ENCODE data around the gene LMBR1. TPM values are rescaled to one million over a fixed set of nuclear protein-coding genes. Genes with fewer than 3 reads are reported as not detected.

The LMBR1 gene
- polyA plus RNA-seq, 1 experiment: 5.3 TPM

DNA sequence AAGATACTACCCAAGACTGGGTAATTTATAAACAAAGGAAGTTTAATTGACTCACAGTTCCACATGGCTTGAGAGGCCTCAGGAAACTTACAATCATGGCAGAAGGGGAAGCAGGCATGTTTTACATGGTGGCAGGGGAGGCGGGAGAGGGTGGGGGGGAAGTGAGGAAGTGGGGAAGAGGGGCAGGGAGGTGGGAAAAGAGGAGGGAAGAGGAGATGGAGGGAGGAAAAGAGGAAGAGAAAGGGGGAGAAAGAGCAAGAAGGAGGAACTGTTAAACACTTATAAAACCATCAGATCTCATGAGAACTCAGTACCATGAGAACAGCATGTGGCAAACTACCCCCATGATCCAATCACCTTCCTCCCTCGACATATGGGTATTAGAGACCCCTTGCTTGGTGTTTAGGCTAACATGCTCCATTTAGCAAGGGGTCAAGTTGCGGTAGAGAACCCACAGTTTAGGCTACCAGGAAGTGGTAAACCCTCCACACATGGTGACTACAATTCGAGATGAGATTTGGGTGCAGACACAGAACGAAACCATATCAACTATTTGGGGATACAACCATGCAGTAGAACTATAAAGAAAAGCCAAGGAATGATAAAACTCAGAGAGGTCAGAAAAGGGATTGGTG is 3.5 kb upstream of the LMBR1 start:
- H3K4me3 ChIP-seq (ENCODE audit: low read depth, low read length): no peak overlapping the region
- H3K36me3 ChIP-seq (ENCODE audit: control insufficient read depth, insufficient read depth, low read length): no peaks in the 10 kb centered on the region
- peaks cover 2% of the 10 kb centered on the region for H3K27me3 ChIP-seq (ENCODE audit: control insufficient read depth, insufficient read depth, low read length)
- TF ChIP-seq, protein P1, sequence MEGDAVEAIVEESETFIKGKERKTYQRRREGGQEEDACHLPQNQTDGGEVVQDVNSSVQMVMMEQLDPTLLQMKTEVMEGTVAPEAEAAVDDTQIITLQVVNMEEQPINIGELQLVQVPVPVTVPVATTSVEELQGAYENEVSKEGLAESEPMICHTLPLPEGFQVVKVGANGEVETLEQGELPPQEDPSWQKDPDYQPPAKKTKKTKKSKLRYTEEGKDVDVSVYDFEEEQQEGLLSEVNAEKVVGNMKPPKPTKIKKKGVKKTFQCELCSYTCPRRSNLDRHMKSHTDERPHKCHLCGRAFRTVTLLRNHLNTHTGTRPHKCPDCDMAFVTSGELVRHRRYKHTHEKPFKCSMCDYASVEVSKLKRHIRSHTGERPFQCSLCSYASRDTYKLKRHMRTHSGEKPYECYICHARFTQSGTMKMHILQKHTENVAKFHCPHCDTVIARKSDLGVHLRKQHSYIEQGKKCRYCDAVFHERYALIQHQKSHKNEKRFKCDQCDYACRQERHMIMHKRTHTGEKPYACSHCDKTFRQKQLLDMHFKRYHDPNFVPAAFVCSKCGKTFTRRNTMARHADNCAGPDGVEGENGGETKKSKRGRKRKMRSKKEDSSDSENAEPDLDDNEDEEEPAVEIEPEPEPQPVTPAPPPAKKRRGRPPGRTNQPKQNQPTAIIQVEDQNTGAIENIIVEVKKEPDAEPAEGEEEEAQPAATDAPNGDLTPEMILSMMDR (IDR thresholded peaks at IDR 0.05; ENCODE audit: insufficient read depth, low read depth, low read length): no peak
- CTCF ChIA-PET: no interaction called here
- DNase-seq (ENCODE audit: low read depth): no peak
- POLR2A ChIA-PET: no interaction called here

DNA sequence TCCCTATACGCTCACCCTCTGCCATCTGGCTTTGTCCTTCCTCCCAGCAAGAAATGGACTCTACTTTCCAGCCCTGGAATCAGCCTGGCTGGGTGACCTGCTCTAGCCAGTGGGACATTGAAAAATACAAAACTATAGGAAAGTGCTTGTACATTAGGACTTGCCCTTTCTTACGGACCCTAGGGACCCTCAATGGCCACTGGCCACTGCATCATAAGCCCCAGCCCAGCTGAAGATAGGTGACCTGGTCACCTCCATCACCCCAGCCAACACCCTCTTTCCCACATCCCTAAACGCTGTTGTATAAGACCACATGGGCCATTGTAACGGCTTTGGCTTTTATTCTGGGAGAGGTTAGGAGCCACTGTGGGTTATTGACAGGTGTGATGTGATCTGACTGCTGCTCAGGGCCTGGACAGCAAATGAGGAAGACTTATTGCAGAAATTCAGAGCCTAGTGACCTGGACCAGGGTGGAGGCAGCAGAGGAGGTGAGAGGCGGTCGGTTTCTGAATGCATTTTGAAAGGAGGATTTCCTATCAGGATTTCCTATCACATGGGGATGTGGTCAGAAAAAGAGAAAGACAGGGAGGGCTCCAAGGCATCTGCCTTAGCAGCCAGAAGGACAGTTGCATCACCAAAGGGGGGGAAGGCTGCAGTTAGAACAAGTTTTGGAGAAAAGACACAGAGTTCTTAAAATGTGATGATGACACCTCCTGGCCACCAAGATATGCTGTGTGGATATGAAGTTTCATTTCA is 2.2 kb upstream of the LMBR1 start:
- no peak overlapping the region for H3K4me3 ChIP-seq (ENCODE audit: low read depth, low read length)
- ChIA-PET POLR2A (interaction anchor here (0.6 kb wide), 1 partner anchor 779 kb away, joined by 6 read pairs; no protein-coding TSS in a partner anchor), CTCF (interaction anchor here (2.0 kb wide), 1 partner anchor 9 kb away, joined by 6 read pairs; no protein-coding TSS in a partner anchor)
- TF ChIP-seq, protein P1 (IDR thresholded peaks at IDR 0.05; ENCODE audit: insufficient read depth, low read depth, low read length): no peak
- peaks cover 2% of the 10 kb centered on the region; the same call in 1 of the 2 replicates for H3K27me3 ChIP-seq (ENCODE audit: control insufficient read depth, insufficient read depth, low read length)
- DNase-seq (ENCODE audit: low read depth): no peak
- H3K36me3 ChIP-seq (ENCODE audit: control insufficient read depth, insufficient read depth, low read length): no peaks in the 10 kb centered on the region

DNA sequence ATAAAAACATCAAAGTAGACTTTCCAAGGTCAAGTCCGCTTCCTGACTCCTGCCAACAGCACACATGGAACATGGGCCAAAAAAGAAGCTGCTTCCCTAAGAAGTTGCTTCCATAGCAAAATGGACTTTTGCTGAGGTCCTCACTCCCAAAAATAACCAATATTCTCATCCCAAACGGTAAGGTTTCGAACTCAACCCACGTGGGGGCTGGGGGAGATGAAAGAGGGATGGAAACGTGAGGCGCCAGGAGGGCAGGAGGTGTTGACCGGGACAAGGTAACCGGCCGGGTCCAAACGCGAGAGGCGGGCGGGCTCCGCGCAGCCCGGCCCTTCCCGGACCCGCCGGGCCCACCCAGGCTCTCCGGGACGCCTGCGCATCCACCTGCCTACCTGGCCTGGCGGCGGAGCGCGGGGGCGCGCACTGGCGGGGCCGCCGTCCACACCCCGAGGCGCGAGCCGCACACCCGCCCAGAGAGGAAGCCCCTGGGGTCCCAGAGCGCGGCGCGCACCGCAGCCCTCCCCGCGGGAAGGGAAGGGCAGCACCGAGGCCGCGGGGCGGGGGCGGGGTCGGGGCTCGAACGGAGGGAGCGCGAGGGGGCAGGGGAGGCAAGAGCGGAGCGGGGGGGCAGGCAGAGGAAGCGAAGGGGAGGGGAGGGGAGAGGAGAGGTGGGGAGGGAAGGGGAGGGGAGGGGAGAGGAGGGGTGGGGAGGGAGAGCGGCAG is 742 bp downstream of the LMBR1 start:
- no peak for DNase-seq (ENCODE audit: low read depth)

DNA sequence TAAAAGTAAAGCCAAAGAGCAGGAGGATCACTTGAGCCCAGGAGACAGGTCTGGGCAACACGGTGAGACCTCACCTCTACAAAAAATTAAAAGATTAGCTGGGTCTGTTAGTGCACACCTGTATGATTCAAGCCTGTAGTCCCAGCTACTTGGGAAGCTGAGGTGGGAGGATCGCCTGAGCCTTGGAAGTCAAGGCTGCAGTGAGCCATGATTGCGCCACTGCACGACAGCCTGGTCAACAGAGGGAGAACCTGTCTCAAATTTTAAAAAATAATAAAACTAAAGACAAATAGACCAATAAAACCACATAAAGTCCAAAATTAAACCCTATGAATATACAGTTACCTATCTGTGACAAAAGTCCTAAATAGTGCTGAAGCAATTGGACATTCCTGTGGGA is 3.2 kb downstream of the LMBR1 start:
- Histone ChIP-seq H3K36me3 (ENCODE audit: control insufficient read depth, insufficient read depth, low read length) (no peaks in the 10 kb centered on the region; the same call in 1 of the 2 replicates), H3K4me3 (ENCODE audit: low read depth, low read length) (no peak overlapping the region), H3K27me3 (ENCODE audit: control insufficient read depth, insufficient read depth, low read length) (no peaks in the 10 kb centered on the region)
- no peak for DNase-seq (ENCODE audit: low read depth)
- POLR2A ChIA-PET: interaction anchor here (0.5 kb wide), 1 partner anchor 38 kb away, joined by 7 read pairs; no protein-coding TSS in a partner anchor
- CTCF ChIA-PET: no interaction called here
- TF ChIP-seq, protein P1 (IDR thresholded peaks at IDR 0.05; ENCODE audit: insufficient read depth, low read depth, low read length): no peak

More for the DNA sequence above, 742 bp downstream of the LMBR1 start:
- Histone ChIP-seq H3K4me3 (ENCODE audit: low read depth, low read length) (peak overlapping the region; percentile 68), H3K27me3 (ENCODE audit: control insufficient read depth, insufficient read depth, low read length) (no peaks in the 10 kb centered on the region), H3K36me3 (ENCODE audit: control insufficient read depth, insufficient read depth, low read length) (no peaks in the 10 kb centered on the region; the same call in 1 of the 2 replicates)
- TF ChIP-seq, protein P1 (IDR thresholded peaks at IDR 0.05; ENCODE audit: insufficient read depth, low read depth, low read length): no peak
- ChIA-PET CTCF (interaction anchor here (1.3 kb wide), 1 partner anchor 57 kb away, joined by 3 read pairs; the partner anchor contains the start of gene NOM1), POLR2A (interaction anchor here (0.5 kb wide), 1 partner anchor 444 kb away, joined by 3 read pairs; the partner anchor contains the start of gene DNAJB6)

DNA sequence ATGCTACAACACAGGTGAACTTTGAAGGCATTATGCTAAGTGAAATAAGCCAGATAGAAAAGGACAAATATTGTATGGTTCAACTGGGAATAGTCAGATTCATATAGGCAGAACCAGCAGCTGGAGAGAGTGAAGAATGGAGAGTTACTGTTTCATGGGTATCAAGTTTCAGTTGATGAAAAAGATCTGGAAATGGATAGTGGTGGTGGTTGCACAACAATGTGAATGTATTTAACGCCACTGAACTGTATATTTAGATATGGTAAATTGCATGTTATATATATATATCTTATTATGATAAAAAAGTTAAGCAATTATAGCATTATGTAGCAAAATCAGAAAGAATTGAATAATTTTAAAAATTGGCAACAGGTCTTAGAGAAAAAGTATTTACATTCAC is 3.9 kb downstream of the LMBR1 start:
- H3K4me3 ChIP-seq (ENCODE audit: low read depth, low read length): no peak overlapping the region
- H3K27me3 ChIP-seq (ENCODE audit: control insufficient read depth, insufficient read depth, low read length): no peaks in the 10 kb centered on the region
- no peaks in the 10 kb centered on the region; the same call in 1 of the 2 replicates for H3K36me3 ChIP-seq (ENCODE audit: control insufficient read depth, insufficient read depth, low read length)
- TF ChIP-seq, protein P1 (IDR thresholded peaks at IDR 0.05; ENCODE audit: insufficient read depth, low read depth, low read length): no peak
- CTCF ChIA-PET: no interaction called here
- POLR2A ChIA-PET: no interaction called here
- DNase-seq (ENCODE audit: low read depth): no peak

Data from BJ (cell line).